ENCODE results near the gene SEC14L1.

GRCh38 chr17:77229786-77230435 is 89.1 kb downstream of the SEC14L1 start:
- TF ChIP-seq, protein P1, sequence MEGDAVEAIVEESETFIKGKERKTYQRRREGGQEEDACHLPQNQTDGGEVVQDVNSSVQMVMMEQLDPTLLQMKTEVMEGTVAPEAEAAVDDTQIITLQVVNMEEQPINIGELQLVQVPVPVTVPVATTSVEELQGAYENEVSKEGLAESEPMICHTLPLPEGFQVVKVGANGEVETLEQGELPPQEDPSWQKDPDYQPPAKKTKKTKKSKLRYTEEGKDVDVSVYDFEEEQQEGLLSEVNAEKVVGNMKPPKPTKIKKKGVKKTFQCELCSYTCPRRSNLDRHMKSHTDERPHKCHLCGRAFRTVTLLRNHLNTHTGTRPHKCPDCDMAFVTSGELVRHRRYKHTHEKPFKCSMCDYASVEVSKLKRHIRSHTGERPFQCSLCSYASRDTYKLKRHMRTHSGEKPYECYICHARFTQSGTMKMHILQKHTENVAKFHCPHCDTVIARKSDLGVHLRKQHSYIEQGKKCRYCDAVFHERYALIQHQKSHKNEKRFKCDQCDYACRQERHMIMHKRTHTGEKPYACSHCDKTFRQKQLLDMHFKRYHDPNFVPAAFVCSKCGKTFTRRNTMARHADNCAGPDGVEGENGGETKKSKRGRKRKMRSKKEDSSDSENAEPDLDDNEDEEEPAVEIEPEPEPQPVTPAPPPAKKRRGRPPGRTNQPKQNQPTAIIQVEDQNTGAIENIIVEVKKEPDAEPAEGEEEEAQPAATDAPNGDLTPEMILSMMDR (IDR thresholded peaks at IDR 0.05; ENCODE audit: low read depth, low read length) = no peak
- TF ChIP-seq POLR2A (IDR thresholded peaks at IDR 0.05; ENCODE audit: extremely low read depth, insufficient read length) = no peak

Data from NB4 (cell line).